GM10847 (cell line): ENCODE measurements around the gene PGBD5.

Source experiments
- POLR2A ChIP-seq: IDR thresholded peaks from 2 replicates; pipeline ENCODE4 v1.6.1; 2011; ENCODE audit not compliant: insufficient read length; ENCODE audit errors: extremely low read depth

PGBD5 gene

GRCh38 chr1:230328342-230329015 lies 97.7 kb downstream of the PGBD5 start:
- TF ChIP-seq POLR2A: no peak

GRCh38 chr1:230327892-230328284 lies 98.2 kb downstream of the PGBD5 start:
- no peak for TF ChIP-seq POLR2A

GRCh38 chr1:230326971-230327891 lies 98.9 kb downstream of the PGBD5 start:
- TF ChIP-seq POLR2A: no peak

- no peak for TF ChIP-seq POLR2A
These were observed 102.4 kb downstream of the PGBD5 start for GRCh38 chr1:230323686-230324085.

GRCh38 chr1:230322967-230323547 lies 103.1 kb downstream of the PGBD5 start:
- TF ChIP-seq POLR2A: no peak

- TF ChIP-seq POLR2A: no peak
These were observed 103.7 kb downstream of the PGBD5 start for GRCh38 chr1:230322421-230322756.

GRCh38 chr1:230321741-230322420 lies 104.3 kb downstream of the PGBD5 start:
- no peak for TF ChIP-seq POLR2A

- no peak for TF ChIP-seq POLR2A
These were observed 104.8 kb downstream of the PGBD5 start for GRCh38 chr1:230321341-230321740.

GRCh38 chr1:230320804-230321203 lies 105.3 kb downstream of the PGBD5 start:
- TF ChIP-seq POLR2A: no peak

GRCh38 chr1:230319014-230319747 lies 107.0 kb downstream of the PGBD5 start:
- TF ChIP-seq POLR2A: no peak

- no peak for TF ChIP-seq POLR2A
These were observed 108.0 kb downstream of the PGBD5 start for GRCh38 chr1:230317823-230318819.

- no peak for TF ChIP-seq POLR2A
These were observed 109.0 kb downstream of the PGBD5 start for GRCh38 chr1:230316864-230317745.

- TF ChIP-seq POLR2A: no peak
These were observed 111.0 kb downstream of the PGBD5 start for GRCh38 chr1:230315099-230315498.
